Aorta (tissue), 5 donors: ENCODE results near the gene MAP1B. TPM values are rescaled to one million over a fixed set of nuclear protein-coding genes. Genes with fewer than 3 reads are reported as not detected.
A peak's percentile ranks its signal among the peaks of the same experiment; 100 is the strongest.

Experiments
- ATAC-seq: fragments of 200-7000 bp; cut with Tn5 transposase; one replicate; pipeline ENCODE4 v1.9.1; 2022; ENCODE audit warnings: moderate library complexity; ENCODE audit not compliant: low FRiP score
- DNase-seq, 2 donors: peaks; one replicate each; pipeline ENCODE4 v3.0.0-alpha.2; 2020
- H3K27ac ChIP-seq, 2 donors: one replicate each; pipeline ENCODE4 v1.5.1; 2013; ENCODE audit warnings: low read length in 2 of 2, mild to moderate bottlenecking in 2 of 2, moderate library complexity in 2 of 2, control low read depth in 1 of 2, inconsistent platforms in 1 of 2, low read depth in 1 of 2
- H3K27me3 ChIP-seq, 2 donors: one replicate each; pipeline ENCODE4 v1.6.1; 2013; ENCODE audit warnings: control low read depth in 1 of 2, low read length in 1 of 2, mild to moderate bottlenecking in 1 of 2, moderate library complexity in 1 of 2; ENCODE audit not compliant: insufficient read depth in 2 of 2, control insufficient read depth in 1 of 2
- H3K36me3 ChIP-seq, 2 donors: one replicate each; pipeline ENCODE4 v1.6.1; 2013; ENCODE audit warnings: control low read depth in 1 of 2, low read length in 1 of 2, mild to moderate bottlenecking in 1 of 2; ENCODE audit not compliant: insufficient read depth in 2 of 2, control insufficient read depth in 1 of 2
- H3K4me1 ChIP-seq, 2 donors: one replicate each; pipeline ENCODE4 v1.6.1; 2013; ENCODE audit warnings: low read length in 2 of 2, control low read depth in 1 of 2, mild to moderate bottlenecking in 1 of 2, moderate library complexity in 1 of 2; ENCODE audit not compliant: insufficient read depth in 2 of 2, control insufficient read depth in 1 of 2
- H3K4me3 ChIP-seq, 2 donors: one replicate each; pipeline ENCODE4 v1.5.1; 2013; ENCODE audit warnings: low read length in 2 of 2, control low read depth in 1 of 2, mild to moderate bottlenecking in 1 of 2
- H3K9me3 ChIP-seq: one replicate; pipeline ENCODE4 v1.6.1; 2013; ENCODE audit warnings: mild to moderate bottlenecking, low read length; ENCODE audit not compliant: control insufficient read depth
- WGBS, 2 donors: extraction: QIAGEN DNeasy Blood & Tissue Kit; methylation state at CpG; one replicate each; pipeline ENCODE4 v1.1.7; 2013; 5-methylcytosine and 5-hydroxymethylcytosine counted together
- intact Hi-C, 2 donors: fragments of 100-400 bp; cut with DNase I; formaldehyde crosslinking; loops; one replicate each; pipeline versions ENCODE4 v1.14.2 to v1.15.0; 2022
- polyA plus RNA-seq, 2 donors: library from polyadenylated mRNA; stranded (reverse); fragments of 200-250 nt; gene quantifications; one replicate each; pipeline ENCODE4 v1.2.3, GENCODE V29; 2013
- total RNA-seq, 2 donors: library from RNA; stranded (reverse); fragmentation: NEBNext Ultra II Directional; extraction: Animal tissue kit (Norgen Biotek cat#: 25700); gene quantifications; one replicate each; pipeline ENCODE4 v1.2.1, GENCODE V29; 2021
- donor health status: healthy with polysubstance abuse.
- donor health status: Bipolar disorder and iron deficiency.
- donor health status: DM: no; HTN: no; CAD: no.
- donor health status: DM: no; HTN: no; CAD: no.
- donor health status: DM: yes; HTN: yes; CAD: no.

The MAP1B gene
- total and polyA plus RNA-seq, 4 donors = 27.2 to 754 (median 224) TPM

DNA sequence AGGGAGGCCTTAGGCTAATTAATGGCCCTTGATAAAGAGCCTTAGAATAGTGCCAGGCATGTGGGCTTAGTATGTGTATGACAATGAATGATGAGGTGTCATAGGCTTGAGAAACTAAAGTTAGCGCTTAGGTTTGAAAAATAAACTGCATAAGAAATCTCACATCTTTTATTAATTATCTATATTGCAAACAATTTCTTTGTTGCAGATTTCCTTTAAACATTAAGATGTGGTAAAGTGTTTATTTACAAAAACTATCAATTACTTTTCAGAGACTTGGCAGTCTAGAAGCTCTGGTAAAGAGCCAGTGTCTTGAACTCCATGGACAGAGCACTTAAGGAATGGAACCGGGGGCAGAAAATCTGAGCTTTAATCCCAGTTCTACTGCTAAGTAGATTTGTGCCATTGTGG, 23.1 kb downstream of the MAP1B start:
- intact Hi-C loops = no loop called here
- Histone ChIP-seq H3K9me3 (no peaks in the 10 kb centered on the region), H3K27ac (peak overlapping the region in 1 of 2 donors; percentile 51), H3K36me3 (no peaks in the 10 kb centered on the region), H3K4me3 (no peak overlapping the region), H3K4me1 (peaks cover 8 to 20% of the 10 kb centered on the region in 2 donors), H3K27me3 (no peaks in the 10 kb centered on the region)
- no peak for DNase-seq
- WGBS, 2 donors = 5 to 12% methylated on average over 2 of the region's 2 CpGs
- ATAC-seq = no peak

DNA sequence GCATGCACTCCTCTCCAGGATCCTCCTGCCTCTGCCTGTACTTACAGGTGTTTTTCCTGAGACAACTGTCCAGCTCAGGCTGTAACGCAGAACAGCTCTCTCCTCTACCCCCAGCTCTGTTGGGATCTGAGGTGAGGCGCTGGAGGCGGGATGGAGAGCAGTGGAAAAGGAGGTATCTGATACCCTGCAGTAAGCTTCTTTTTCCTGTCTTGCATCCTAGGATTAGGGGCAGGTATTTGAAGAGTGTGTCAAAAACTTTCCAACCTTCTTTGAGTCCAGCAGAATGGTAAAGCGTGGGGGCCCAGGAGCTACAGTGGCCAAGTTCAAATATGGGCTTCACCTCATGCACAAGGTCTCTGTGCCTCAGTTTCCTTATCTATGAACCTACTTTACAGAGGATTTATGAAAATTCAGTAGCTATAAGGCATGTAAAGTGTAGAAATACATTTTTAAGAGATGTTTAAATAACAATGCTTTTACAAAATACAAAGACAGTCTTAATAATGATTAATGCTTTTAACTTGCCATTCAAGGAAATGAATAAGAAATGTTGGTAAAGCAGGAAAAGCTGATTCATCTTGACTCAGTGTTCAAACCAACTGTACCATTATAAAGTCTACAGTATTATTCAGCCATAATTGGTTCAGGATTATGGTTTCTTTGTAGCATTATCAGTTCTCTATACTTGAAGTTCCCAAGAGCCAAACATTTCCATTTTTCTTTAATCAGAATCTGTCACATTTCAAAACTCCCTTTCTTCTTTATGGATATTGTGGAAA, 26.1 kb downstream of the MAP1B start:
- Histone ChIP-seq H3K27ac (peak overlapping the region; percentile 11 to 89), H3K36me3 (no peaks in the 10 kb centered on the region), H3K27me3 (no peaks in the 10 kb centered on the region), H3K9me3 (no peaks in the 10 kb centered on the region), H3K4me1 (peaks cover 2 to 24% of the 10 kb centered on the region in 2 donors), H3K4me3 (no peak overlapping the region)
- 56 to 68% methylated on average over 4 of the region's 4 CpGs for WGBS, 2 donors
- intact Hi-C loops = no loop called here
- ATAC-seq (no peak), DNase-seq (no peak)

DNA sequence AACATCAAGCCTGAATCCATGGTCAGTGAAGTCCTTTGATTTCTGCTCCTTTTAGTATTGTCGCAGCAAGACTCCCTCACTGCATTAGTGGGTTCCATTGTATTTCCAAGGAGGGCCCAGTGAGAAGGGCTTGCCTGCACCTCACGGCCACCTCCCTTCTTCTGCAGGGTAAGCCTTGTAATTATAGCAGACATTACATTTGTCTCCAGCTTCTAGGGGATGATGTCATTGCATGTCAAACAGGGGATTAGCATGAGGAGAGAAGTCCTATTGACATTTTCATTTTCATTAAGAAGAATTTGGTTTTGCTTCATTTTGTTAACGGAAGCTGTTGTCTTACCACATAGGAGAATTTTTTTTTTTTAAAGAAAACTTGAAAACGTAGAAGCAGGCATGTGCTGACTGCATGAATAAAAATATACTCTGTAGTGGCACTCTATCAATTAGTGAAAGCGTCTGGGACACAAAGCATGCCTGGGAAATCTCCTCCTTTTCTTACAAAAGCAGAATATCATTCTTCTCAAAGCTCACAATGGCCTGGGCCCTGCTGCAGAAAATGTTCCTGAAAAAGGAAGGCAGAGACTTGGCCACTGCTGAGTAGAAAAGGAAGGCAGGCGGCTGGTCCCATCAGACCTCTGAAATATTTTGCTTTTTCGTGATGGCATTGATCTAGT, 27.1 kb downstream of the MAP1B start:
- H3K4me3 ChIP-seq = no peak overlapping the region
- no peak for DNase-seq
- H3K27me3 ChIP-seq = no peaks in the 10 kb centered on the region
- 10 to 16% methylated on average over 7 of the region's 7 CpGs for WGBS, 2 donors
- intact Hi-C loops = no loop called here
- H3K36me3 ChIP-seq = no peaks in the 10 kb centered on the region
- no peak for ATAC-seq
- H3K9me3 ChIP-seq = no peaks in the 10 kb centered on the region
- H3K27ac ChIP-seq = peak overlapping the region; percentile 92 to 95
- peaks cover 3 to 24% of the 10 kb centered on the region in 2 donors for H3K4me1 ChIP-seq

DNA sequence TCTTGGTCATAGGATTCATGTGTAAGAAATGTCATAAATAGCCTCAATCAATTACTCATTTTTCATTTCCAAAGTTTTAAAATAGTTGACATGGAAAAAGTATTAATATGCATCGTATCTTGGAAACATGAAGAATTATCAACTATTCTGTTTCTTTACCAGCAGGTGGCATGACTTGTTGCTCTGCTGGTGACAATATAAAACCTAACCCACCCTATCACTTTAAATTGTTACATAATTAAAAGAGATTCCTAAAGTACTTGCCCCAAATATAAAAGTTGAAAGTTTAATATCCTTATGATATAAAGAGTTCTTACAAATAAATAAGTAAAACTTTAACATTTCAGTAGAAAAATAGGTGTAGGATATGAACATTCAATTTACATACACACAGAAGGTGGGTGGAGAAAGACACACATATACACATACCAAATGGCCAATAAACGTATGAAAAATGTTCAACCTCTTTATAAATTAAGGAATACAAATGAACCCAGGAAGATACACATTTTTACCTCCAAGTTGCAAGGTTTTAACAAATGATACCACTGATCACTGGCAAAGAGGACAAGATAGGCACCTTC, 30.6 kb downstream of the MAP1B start:
- WGBS, 2 donors = 24 to 27% methylated on average over 2 of the region's 2 CpGs
- Histone ChIP-seq H3K4me1 (peaks cover 7 to 26% of the 10 kb centered on the region in 2 donors), H3K27me3 (no peaks in the 10 kb centered on the region), H3K36me3 (no peaks in the 10 kb centered on the region), H3K4me3 (no peak overlapping the region), H3K27ac (peak overlapping the region in 1 of 2 donors; percentile 35), H3K9me3 (no peaks in the 10 kb centered on the region)
- ATAC-seq (no peak), DNase-seq (no peak)
- intact Hi-C loops = no loop called here

DNA sequence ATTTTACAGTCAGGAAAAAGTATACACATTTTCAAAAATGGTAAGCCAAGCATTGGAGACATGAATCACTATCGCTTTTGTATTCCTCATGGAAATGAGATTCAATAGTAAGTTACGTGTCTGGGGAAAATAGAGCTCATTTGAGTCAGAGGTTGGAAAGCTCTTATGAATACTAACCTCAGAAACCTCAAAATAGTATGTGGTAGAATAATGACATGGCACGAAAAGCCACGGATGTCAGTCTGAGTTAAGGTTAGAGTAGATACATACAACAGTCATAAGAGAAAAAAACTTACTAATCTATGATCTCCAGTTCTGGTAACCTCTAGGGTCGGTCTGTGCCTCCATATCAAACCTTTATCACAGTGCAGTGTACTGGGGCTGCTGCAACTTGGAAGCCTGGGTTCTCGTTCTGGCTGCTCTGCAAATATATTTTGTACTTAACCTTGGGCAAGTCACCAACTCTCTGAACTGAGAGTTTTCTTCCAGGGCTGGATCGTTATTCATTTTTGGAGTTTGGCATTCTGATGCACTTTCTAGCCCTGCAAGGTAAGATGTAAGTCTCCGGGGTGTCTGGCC, 31.8 kb downstream of the MAP1B start:
- no peaks in the 10 kb centered on the region for H3K36me3 ChIP-seq
- H3K4me1 ChIP-seq = peaks cover 7 to 28% of the 10 kb centered on the region in 2 donors
- DNase-seq = no peak
- 2 to 3% methylated on average over 8 of the region's 8 CpGs for WGBS, 2 donors
- H3K4me3 ChIP-seq = no peak overlapping the region
- H3K27me3 ChIP-seq = no peaks in the 10 kb centered on the region
- H3K9me3 ChIP-seq = no peaks in the 10 kb centered on the region
- intact Hi-C loops = no loop called here
- peak; percentile 14 for ATAC-seq
- H3K27ac ChIP-seq = peak overlapping the region; percentile 99 to 100

DNA sequence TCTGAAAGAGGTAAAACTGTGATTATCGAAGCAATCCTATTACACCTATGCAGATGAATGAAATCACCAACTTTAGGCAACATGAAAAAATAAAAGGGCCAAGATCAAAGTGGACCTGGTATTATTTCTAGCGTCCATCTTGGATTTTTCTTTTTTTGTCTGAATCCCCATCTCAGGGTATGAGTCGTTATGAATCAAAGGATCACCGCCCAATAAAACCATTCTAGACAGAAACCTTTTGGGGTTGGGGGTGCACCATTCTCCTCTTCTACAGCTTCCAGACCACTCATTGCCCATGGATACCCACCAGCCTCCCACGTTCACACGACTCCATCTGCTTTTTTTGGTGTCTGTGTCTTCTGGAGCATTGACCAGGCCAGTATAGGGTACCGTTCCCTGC, 33.4 kb downstream of the MAP1B start:
- ATAC-seq (no peak), DNase-seq (no peak)
- intact Hi-C loops = loop anchor here (5.0 kb wide), 2 partner anchors 42 to 167 kb away; no protein-coding TSS in a partner anchor
- no peaks in the 10 kb centered on the region for H3K27me3 ChIP-seq
- H3K36me3 ChIP-seq = no peaks in the 10 kb centered on the region
- peaks cover 9 to 31% of the 10 kb centered on the region in 2 donors for H3K4me1 ChIP-seq
- WGBS, 2 donors = 74 to 82% methylated on average over 7 of the region's 7 CpGs
- no peak overlapping the region for H3K4me3 ChIP-seq
- no peaks in the 10 kb centered on the region for H3K9me3 ChIP-seq
- peak overlapping the region; percentile 88 to 93 for H3K27ac ChIP-seq

GRCh38 chr5:72141440-72142355, 34.4 kb downstream of the MAP1B start:
- Histone ChIP-seq H3K4me3 (no peak overlapping the region), H3K27me3 (no peaks in the 10 kb centered on the region), H3K9me3 (no peaks in the 10 kb centered on the region), H3K36me3 (peaks cover 0 to 1% of the 10 kb centered on the region in 2 donors), H3K27ac (peak overlapping the region; percentile 96 to 100), H3K4me1 (peaks cover 12 to 38% of the 10 kb centered on the region in 2 donors)
- DNase-seq (peak in 1 of 2 donors; percentile 66), ATAC-seq (peak; percentile 85)
- WGBS, 2 donors = 9% methylated on average over 8 of the region's 8 CpGs
- intact Hi-C loops = loop anchor here (5.0 kb wide), 2 partner anchors 41 to 166 kb away; no protein-coding TSS in a partner anchor

DNA sequence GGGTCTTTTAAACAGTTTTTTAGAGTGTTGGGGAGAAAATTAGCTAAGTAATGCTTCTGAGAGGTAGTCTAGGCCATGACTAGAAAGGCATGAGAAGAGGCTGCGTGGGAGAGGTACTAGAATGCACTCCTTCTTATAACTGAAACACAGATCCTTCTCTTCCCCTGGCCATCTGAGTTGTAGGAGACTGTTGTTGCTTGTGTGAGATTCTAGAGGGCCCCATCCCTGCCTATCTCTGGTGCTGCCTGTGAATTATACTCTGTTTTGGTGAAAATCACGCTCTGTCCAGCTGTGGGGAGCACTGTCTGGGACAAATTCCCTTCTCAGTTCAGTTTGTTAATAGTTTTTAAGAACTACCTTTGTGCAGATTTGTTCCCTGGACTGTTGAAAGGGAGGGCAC, 37.5 kb downstream of the MAP1B start:
- intact Hi-C loops = loop anchor here (5.0 kb wide), 2 partner anchors 38 to 163 kb away; no protein-coding TSS in a partner anchor
- Histone ChIP-seq H3K4me3 (no peak overlapping the region), H3K36me3 (peaks cover 0 to 5% of the 10 kb centered on the region in 2 donors), H3K4me1 (peaks cover 18 to 38% of the 10 kb centered on the region in 2 donors), H3K9me3 (no peaks in the 10 kb centered on the region), H3K27ac (peak overlapping the region; percentile 88 to 93), H3K27me3 (no peaks in the 10 kb centered on the region)
- whole genome bisulfite sequencing, 2 donors = 39 to 57% methylated on average over 2 of the region's 2 CpGs
- DNase-seq = no peak
- ATAC-seq = no peak
